Left colon (tissue), 2 donors: Measurements from ENCODE around the gene KIAA1614. TPM values are rescaled to one million over a fixed set of nuclear protein-coding genes. Genes with fewer than 3 reads are reported as not detected.

Source experiments
- ATAC-seq: fragments of 200-7000 bp; cut with Tn5 transposase; one replicate; pipeline ENCODE4 v1.9.1; 2020; ENCODE audit warnings: mild to moderate bottlenecking, moderate library complexity
- DNase-seq, 2 donors: peaks; one replicate each; pipeline ENCODE4 v3.0.0-alpha.2; 2020
- intact Hi-C, 2 donors: fragments of 100-400 bp; cut with DNase I in 1 of 2; cut with micrococcal nuclease in 1 of 2; formaldehyde crosslinking; loops; one replicate each; pipeline versions ENCODE4 v1.11.2 to v1.14.0; 2022; cut with DNase I, micrococcal nuclease
- total RNA-seq, 2 donors: library from RNA; stranded (reverse); fragmentation: NEBNext Ultra II Directional; extraction: Animal tissue kit (Norgen Biotek cat#: 25700); gene quantifications; one replicate each; pipeline ENCODE4 v1.2.1, GENCODE V29; 2021
- donor health status: DM: no; HTN: no; CAD: no.
- donor health status: DM: yes; HTN: yes; CAD: no.

KIAA1614 gene
- total RNA-seq, 2 donors from 2014 or later = 0.67 to 1.6 TPM

DNA sequence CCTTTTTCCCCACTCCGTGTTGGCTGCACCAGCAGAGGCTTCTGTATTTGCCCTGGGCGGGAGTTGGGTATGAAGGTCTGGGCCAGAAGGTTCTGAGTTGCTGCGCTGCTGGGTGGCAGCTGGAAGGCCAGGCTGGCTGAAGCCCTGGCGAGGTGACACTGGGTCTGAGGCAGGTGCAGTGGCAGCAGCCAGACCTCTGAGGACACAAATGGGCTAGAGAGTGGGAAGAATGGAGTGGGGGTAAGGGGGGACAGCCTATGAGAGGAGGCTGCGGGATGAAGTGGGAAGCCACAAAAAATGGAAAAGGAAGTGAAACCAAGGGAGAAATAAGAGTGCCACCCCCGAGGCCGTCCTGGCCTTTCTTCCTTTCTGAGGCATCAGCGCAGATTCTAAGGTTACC is 56.7 kb downstream of the KIAA1614 start:
- intact Hi-C loops = no loop called here
- no peak for DNase-seq
- ATAC-seq = no peak

DNA sequence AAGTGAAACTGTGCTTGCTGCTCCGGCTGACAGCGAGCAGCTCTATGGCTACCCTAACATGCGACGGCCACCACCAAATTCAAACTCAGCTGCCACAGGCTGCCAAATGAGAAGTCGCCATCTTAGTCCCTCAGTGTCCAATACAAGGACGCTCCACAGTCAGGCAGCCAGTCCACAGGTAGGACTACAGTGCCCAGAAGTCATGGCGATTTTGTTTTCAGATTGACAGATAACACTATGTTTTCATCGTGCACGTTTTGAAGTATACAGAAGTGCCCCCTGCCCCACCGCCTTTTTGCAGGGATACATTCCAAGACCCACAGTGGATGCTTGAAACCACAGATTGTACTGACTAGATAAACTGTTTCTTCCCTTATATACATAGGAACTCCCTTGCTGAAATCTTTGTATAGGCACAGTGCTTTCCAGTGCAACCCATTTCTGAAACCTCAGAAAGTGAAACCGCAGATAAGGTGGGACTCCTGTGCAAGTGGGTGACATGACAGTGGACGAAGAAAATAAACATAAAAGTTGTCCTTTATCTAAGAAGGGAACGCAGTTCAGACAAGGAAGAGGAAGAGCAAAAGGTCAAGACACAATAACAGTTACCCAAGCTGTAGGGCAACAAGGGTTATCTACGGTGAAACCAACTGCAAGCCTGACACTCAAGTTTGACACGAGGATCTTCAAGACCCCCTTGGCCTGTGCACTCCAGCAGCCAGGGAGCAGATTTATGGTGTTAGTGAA is 57.8 kb downstream of the KIAA1614 start:
- ATAC-seq (no peak), DNase-seq (no peak)
- intact Hi-C loops = no loop called here

DNA sequence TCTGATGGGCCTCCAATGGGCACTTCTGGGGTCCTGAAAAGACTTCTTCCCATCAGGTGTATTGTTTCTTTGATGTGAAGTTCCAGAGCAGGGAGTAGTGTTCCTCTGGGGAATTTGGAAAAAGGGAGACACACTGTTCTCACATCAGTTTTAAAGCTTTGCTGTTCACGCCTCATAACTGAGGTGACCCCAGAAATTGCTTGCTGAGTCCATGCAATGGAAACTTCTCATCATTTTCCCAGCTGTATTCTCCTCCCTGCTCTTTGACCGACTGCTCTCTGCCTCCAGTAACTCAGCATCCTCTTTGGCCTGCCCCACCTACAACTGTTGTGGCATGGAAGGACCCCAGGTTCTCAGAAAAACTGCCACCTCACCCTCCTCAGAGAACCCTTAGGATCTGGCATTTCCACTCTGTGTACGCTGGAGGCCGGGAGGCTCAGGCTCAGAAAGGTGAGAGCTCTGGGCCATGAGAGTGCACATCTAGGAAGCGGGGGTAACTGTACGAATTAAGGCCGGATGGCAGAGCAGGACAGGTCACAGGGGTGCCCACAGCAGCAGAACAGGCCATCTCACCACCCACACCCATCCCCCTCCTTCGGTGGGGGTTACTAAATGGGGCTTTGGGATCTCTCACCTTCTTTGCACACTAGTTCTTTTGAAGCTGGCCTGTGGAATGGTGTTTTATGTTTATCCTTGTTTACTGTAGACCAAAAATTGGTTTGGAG is 58.7 kb downstream of the KIAA1614 start:
- intact Hi-C loops = no loop called here
- DNase-seq (no peak), ATAC-seq (no peak)

DNA sequence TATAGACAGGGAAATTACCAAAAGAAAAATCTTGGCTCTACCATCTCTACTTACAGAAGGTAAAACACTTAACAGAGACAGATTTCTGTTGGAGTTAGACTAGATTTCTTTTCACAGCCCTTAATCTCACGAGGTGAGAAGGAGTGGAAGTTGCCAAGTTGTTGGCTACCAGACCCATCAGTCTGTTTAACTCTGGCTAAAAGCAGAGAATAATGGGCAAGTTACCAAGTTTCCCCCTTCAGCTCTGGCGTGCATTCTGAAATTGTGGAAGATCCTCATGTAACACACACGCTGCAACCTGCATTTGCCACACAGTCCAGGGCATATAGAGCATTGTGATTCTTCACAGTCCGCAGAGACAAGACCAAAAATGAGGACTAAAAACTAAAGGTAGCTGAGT is 60.7 kb downstream of the KIAA1614 start:
- intact Hi-C loops = no loop called here
- ATAC-seq = no peak
- no peak for DNase-seq

DNA sequence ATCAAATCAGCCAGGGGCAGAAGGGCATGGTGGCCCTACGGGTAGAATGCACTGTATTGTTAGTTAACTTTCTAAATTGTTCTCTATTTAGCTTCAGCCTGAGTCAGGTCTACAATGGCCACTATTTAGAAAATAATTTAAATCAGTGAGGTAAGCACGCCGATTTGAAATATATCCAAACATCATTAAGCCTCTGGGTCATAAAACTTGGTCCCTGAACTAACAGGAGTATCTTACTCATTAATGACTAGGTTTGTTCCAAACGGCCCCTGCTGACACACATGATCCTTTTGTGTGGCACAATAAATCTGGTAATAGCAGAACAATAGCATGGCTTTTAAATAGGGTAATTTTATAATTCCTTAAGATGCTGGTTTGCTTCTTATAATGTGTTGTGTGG is 61.5 kb downstream of the KIAA1614 start:
- DNase-seq = no peak
- ATAC-seq = no peak
- intact Hi-C loops = no loop called here

DNA sequence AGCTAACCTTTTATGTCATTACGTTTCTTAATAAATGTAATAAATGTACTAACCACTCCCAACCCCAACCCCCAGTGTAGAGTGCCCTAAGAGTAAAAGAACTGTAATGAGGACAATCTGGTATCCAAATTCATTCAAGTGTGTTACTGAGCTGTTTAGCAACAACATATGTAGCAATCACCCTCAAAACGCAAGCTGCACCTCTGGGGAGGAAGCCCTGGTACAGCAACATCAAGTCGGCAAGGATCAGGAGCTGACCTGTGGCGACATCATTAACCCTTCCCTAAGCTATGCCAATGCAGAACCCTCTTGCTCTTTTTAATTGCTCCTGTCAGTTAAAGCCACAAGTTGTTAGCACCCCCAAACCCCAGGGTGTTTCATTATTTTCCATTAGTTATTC is 62.9 kb downstream of the KIAA1614 start:
- no peak for ATAC-seq

DNA sequence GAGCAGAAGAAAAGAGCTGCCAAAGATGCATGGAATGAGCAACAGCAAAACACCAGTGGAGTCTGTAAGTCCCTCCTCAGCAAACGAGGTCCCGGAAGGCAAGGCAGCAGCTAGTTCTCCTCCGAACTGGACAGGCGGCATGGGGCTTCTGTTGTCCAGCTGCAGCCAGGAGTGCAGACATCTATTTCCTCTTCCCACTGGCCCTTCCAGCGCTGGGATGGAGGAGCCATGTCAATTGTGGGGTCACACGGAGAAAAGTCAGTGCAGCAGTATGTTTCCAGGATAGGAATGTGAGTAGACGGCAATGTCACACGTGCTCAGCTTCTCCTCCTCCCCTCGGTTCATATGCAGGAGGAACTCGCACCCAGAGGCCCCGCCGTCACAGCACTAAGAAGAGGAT is 63.5 kb downstream of the KIAA1614 start:
- intact Hi-C loops = no loop called here

More for the DNA sequence above, 62.9 kb downstream of the KIAA1614 start:
- DNase-seq = no peak
- intact Hi-C loops = no loop called here

DNA sequence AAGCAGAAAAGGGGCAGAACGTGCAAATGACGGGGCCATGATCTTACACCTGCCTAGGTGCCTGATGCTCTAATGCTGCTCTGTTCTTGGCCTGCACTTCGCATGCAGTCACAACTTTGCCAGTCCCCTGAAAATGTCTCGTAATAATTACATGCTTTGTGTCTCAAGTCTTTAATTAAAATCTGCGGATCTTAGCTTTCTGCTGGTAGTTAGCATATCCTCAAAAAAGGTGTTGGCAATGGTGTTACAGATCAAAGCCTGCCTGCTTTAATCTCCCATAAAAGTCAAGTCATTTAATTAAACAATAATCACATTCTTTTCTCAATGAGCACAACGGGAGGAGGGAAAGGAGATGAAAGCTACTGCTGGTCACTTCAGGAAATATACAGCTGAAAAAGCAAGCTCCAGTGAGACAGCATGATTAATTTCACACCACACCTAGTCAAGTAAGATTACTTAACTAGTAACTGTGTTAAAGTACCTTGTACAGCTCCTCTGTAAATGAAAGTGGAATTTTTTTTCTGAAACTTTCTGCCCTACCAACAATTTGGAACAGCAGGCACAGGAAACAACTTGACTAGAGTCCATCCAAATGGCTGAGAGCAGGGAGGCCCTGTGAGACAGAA is 64.1 kb downstream of the KIAA1614 start:
- intact Hi-C loops = no loop called here
- ATAC-seq (peak; percentile 33), DNase-seq (no peak)

More for the DNA sequence above, 63.5 kb downstream of the KIAA1614 start:
- no peak for ATAC-seq
- no peak for DNase-seq

DNA sequence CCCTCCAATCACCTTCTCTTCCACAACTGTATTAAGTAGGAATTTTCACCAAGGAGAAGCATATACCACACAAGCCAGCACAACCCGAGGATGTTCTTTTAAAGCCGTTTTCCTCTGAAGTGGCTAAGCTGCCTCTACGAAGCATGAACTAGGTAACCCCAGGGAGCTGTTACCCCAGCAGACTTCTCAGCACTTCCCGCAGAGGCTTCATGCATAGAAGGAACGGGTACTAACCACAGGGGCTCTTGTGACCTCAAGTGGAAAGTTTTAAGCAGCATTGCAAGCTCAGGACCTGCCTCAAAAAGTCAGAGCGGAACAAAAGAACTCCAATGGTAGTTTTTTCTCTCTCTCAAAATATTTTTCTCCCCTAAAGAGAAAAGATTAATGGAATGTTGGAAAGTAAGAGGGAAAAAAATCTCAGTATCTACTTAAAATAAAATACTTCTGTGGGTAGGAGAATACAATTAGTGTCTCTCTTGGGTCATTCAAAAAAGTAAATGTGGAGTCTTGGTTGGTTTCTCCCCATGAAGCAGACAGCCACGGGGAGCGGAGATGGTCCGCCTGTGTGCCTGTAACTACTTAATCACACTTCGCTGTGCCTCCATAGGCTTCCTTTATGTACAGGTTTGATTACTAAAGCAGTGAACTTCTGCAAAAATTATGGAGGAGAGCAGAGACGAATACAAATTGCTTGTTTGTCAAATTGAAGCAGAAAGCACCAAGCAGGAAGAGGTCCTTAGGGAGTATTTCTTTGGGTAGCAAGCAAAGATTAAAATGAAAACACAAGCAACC is 69.1 kb downstream of the KIAA1614 start:
- ATAC-seq (no peak), DNase-seq (no peak)
- intact Hi-C loops = no loop called here

DNA sequence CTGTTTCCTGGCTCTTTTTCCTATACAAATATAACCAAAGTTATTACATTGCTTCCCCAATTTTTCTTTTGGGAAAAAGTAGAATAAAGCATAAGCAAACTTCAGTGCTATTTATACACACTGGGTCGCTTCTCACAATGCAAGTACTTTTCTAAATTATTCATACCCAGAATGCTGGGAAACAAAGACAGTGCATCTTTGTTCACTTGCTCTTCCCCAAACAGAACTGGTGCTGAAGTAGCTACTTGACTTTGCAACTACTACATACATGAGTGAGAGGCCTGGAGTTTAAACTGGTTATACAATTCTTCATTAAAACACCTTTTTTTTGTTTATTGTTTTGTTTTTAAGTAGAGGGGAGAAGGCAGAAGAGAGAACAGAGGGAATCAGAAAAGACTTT is 69.7 kb downstream of the KIAA1614 start:
- DNase-seq (no peak), ATAC-seq (no peak)
- intact Hi-C loops = no loop called here

DNA sequence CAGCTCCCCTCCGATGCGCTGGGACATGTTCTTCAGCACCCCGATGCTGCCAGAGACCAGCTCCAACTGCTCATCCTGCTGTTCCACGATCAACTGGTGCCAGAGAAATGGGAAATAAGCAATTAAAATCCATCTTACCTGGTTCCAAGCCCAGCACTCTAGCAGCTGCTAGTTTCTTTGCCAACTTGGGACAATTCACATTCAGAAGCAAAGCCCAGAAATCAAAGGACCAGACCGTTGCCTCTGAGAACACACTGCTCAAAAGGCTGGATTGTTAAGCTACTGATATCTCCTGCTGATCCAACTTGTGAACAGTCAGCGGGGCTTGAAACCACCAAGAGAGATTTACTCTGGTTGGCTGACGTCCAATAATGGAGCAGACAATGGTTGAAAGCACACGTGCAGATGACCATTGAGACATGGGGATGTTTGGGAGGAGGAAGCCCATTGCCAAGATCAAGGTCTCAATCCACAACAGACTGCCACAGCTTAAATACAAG is 75.6 kb downstream of the KIAA1614 start:
- ATAC-seq = no peak
- DNase-seq = no peak

DNA sequence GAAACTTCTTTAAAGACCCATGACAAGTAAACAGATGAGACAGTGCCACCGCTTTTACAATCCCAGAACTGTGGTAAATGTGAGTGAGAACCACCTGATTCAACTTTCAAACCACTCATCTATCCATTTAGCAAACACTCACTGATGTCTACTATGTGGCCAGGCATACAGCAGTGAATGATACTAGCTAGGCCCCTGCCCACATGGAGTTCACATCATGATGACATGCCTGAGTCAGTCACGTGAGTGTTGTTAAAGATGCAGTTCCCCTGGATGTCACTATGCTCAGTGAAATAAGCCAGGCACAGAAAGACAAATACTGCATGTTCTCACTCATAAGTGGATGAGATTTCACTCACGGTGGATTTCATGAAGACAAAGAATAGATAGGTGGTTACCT is 81.6 kb downstream of the KIAA1614 start:
- DNase-seq (no peak), ATAC-seq (no peak)
- intact Hi-C loops = no loop called here

More for the DNA sequence above, 75.6 kb downstream of the KIAA1614 start:
- intact Hi-C loops = no loop called here

DNA sequence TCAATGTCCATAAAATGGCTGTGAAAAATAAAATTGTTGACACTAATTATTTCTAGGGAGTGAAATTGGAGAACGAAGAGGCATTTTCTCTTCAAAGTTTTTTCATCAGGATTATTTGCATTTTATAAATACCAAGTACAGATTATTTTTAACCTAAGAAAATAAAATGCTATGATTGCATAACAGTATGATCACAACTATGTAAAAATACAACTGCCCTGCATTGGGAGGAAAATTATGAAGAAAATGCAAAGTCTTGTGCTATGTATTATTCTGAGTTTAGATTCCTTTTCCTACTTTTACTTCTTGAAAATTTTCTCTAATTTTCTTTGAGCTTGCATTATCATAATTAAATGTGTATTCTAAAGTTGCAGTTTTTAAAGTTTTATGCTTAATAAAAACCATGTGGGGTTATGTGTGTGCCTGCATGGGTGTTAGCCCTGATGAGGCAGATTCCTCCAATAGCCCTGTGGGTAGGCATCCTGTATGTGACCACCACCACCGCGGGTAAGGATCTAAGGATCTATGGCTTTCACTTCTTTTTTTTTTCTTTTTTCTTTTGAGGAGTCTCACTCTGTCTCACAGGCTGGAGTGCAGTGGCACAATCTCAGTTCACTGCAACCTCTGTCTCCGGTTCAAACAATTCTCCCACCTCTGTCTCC is 85.3 kb downstream of the KIAA1614 start:
- ATAC-seq = no peak
- no peak for DNase-seq
- intact Hi-C loops = no loop called here

Other genes starting within 250 kb of the KIAA1614 start
- 10 to 100 TPM; 16.8 to 18.2 TPM for gene STX6, start 110.0 kb downstream of the KIAA1614 start, total RNA-seq
- gene MR1, start 121.1 kb downstream of the KIAA1614 start, total RNA-seq = 1 to 10 TPM; 5.3 to 7.5 TPM
- gene IER5, start 175.8 kb downstream of the KIAA1614 start, total RNA-seq = 10 to 100 TPM; 13.8 to 19.8 TPM